C4-2B (cell line): ENCODE results near the gene SLC39A11.

Source experiments
- ZFX ChIP-seq: fragments of 450-650 bp; IDR thresholded peaks from 2 replicates; pipeline ENCODE4 v1.6.1; 2017
- TF ChIP-seq, protein P1 (sequence below): fragments of 450-650 bp; conservative IDR thresholded peaks from 2 replicates; pipeline ENCODE4 v1.5.1; 2017; ENCODE audit warnings: mild to moderate bottlenecking

DNA sequence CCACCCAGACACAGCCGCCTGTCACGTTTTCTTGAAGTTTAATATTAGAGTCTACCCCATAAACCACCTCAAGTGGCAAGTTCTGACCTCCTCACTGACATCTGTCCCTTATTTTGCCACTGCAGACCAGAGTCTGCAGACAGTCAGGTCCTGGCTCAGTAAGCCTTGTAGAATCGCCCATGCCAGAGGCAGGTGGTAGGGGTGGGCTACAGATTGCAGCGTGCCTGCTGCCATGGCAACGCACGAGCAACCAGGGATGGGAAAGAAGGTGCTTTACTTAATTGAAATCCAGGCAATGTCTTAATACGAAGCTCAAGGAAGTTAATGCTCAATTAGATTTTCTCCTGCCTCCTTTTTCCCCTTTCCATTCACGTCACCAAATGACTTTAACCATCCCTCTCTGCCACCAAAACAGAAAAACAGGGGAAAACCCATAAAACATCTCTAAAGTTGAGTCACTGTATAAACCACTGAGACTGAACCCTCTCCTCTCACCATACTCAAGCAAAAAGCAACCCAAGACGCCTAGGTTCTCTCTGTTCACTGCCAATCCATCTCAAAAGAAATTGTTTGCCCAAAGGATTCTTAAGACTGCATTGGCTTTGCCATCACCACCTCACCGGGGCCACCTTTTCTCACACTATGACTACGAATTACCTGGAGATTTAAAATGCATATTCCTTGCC, 228.8 kb downstream of the SLC39A11 start:
- TF ChIP-seq, protein P1, sequence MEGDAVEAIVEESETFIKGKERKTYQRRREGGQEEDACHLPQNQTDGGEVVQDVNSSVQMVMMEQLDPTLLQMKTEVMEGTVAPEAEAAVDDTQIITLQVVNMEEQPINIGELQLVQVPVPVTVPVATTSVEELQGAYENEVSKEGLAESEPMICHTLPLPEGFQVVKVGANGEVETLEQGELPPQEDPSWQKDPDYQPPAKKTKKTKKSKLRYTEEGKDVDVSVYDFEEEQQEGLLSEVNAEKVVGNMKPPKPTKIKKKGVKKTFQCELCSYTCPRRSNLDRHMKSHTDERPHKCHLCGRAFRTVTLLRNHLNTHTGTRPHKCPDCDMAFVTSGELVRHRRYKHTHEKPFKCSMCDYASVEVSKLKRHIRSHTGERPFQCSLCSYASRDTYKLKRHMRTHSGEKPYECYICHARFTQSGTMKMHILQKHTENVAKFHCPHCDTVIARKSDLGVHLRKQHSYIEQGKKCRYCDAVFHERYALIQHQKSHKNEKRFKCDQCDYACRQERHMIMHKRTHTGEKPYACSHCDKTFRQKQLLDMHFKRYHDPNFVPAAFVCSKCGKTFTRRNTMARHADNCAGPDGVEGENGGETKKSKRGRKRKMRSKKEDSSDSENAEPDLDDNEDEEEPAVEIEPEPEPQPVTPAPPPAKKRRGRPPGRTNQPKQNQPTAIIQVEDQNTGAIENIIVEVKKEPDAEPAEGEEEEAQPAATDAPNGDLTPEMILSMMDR, result no peak
- TF ChIP-seq ZFX, result no peak
